ENCODE results near the gene RAD51B. TPM values are rescaled to one million over a fixed set of nuclear protein-coding genes. Genes with fewer than 3 reads are reported as not detected.

Gene RAD51B
- total and polyA plus RNA-seq, 2 of the 13 experiments (the other 11 are each of a cell fraction or from before 2014, with no cell fraction given), result 7.0 to 9.5 TPM

GRCh38 chr14:68147303-68147702 is 327.7 kb downstream of the RAD51B start:
- Histone ChIP-seq H3K4me1 (ENCODE audit: insufficient read depth, low read length) (peaks cover 24% of the 10 kb centered on the region), H3K27ac (ENCODE audit: extremely low read length, insufficient read depth, low read length) (no peak overlapping the region), H3K36me3 (replicated peaks in 1 of 2; ENCODE audit: control insufficient read depth in 1 of 2, insufficient read depth in 2 of 2, low read length in 2 of 2) (no peaks in the 10 kb centered on the region), H3K4me3 (replicated peaks in 1 of 3; ENCODE audit: insufficient read depth in 1 of 3, low read depth in 2 of 3, low read length in 3 of 3) (no peak overlapping the region), H3K4me2 (ENCODE audit: low read depth, low read length) (no peak overlapping the region), H2AFZ (ENCODE audit: low read length) (no peak overlapping the region), H4K20me1 (ENCODE audit: insufficient read depth, low read length) (no peaks in the 10 kb centered on the region), H3K9me3 (ENCODE audit: low read length) (no peaks in the 10 kb centered on the region), H3K27me3 (ENCODE audit: control insufficient read depth in 1 of 2, insufficient read depth in 2 of 2, low read length in 2 of 2) (no peaks in the 10 kb centered on the region), H3K9ac (ENCODE audit: insufficient read depth, low read depth, low read length) (no peak overlapping the region), H3K79me2 (ENCODE audit: insufficient read depth, low read length) (no peaks in the 10 kb centered on the region)
- TF ChIP-seq ZFP1 (CRISPR knock-in tag; IDR thresholded peaks at IDR 0.05) (no peak), MIER3 (CRISPR knock-in tag; IDR thresholded peaks at IDR 0.05; ENCODE audit: borderline replicate concordance) (no peak)
- intact Hi-C loops (cut with micrococcal nuclease; ENCODE audit: unreplicated experiment), result no loop called here
- no peak for DNase-seq (ENCODE audit: low spot score)
- CTCF ChIA-PET (ENCODE audit: low intra/inter-chr PET ratio, low total read pairs), result no interaction called here
- no TSS peak for BruUV-seq (replicated peaks)
- POLR2A ChIA-PET, result no interaction called here
- in situ Hi-C loops (cut with HindIII; ENCODE audit: extremely low pct_ligation_motif_present, low pct_unique_long_range_greater_than_20kb), result no loop called here
- no peak for FAIRE-seq
- no peak for ATAC-seq

- Histone ChIP-seq H3K4me3 (replicated peaks in 1 of 3; ENCODE audit: insufficient read depth in 1 of 3, low read depth in 2 of 3, low read length in 3 of 3) (no peak overlapping the region), H3K9me3 (ENCODE audit: low read length) (no peaks in the 10 kb centered on the region), H3K4me1 (ENCODE audit: insufficient read depth, low read length) (peaks cover 19% of the 10 kb centered on the region), H3K79me2 (ENCODE audit: insufficient read depth, low read length) (no peaks in the 10 kb centered on the region), H3K36me3 (replicated peaks in 1 of 2; ENCODE audit: control insufficient read depth in 1 of 2, insufficient read depth in 2 of 2, low read length in 2 of 2) (no peaks in the 10 kb centered on the region), H3K9ac (ENCODE audit: insufficient read depth, low read depth, low read length) (no peak overlapping the region), H3K27ac (ENCODE audit: extremely low read length, insufficient read depth, low read length) (no peak overlapping the region), H3K4me2 (ENCODE audit: low read depth, low read length) (no peak overlapping the region), H2AFZ (ENCODE audit: low read length) (no peak overlapping the region), H4K20me1 (ENCODE audit: insufficient read depth, low read length) (no peaks in the 10 kb centered on the region), H3K27me3 (ENCODE audit: control insufficient read depth in 1 of 2, insufficient read depth in 2 of 2, low read length in 2 of 2) (no peaks in the 10 kb centered on the region)
- POLR2A ChIA-PET, result no interaction called here
- DNase-seq (ENCODE audit: low spot score) (no peak), FAIRE-seq (no peak), ATAC-seq (no peak)
- WGBS (ENCODE audit: low lambda C conversion rate), result 97% methylated on average over 3 of the region's 3 CpGs
- BruUV-seq (replicated peaks), result no TSS peak
- in situ Hi-C loops (cut with HindIII; ENCODE audit: extremely low pct_ligation_motif_present, low pct_unique_long_range_greater_than_20kb) (no loop called here), intact Hi-C loops (cut with micrococcal nuclease; ENCODE audit: unreplicated experiment) (no loop called here)
- TF ChIP-seq ZNF280B (CRISPR knock-in tag; IDR thresholded peaks at IDR 0.05; ENCODE audit: borderline replicate concordance), result no peak
- TF ChIP-seq, protein P1, sequence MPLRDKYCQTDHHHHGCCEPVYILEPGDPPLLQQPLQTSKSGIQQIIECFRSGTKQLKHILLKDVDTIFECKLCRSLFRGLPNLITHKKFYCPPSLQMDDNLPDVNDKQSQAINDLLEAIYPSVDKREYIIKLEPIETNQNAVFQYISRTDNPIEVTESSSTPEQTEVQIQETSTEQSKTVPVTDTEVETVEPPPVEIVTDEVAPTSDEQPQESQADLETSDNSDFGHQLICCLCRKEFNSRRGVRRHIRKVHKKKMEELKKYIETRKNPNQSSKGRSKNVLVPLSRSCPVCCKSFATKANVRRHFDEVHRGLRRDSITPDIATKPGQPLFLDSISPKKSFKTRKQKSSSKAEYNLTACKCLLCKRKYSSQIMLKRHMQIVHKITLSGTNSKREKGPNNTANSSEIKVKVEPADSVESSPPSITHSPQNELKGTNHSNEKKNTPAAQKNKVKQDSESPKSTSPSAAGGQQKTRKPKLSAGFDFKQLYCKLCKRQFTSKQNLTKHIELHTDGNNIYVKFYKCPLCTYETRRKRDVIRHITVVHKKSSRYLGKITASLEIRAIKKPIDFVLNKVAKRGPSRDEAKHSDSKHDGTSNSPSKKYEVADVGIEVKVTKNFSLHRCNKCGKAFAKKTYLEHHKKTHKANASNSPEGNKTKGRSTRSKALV (CRISPR knock-in tag; IDR thresholded peaks at IDR 0.05), result no peak
- no peak for TF ChIP-seq ZNF383 (CRISPR knock-in tag; IDR thresholded peaks at IDR 0.05; ENCODE audit: borderline replicate concordance)
- no peak for TF ChIP-seq ZBTB8A (CRISPR knock-in tag; IDR thresholded peaks at IDR 0.05; ENCODE audit: borderline replicate concordance, low read depth)
- no peak for TF ChIP-seq STAT5B (CRISPR knock-in tag; IDR thresholded peaks at IDR 0.05)
- no peak for TF ChIP-seq ZFP37 (CRISPR knock-in tag; IDR thresholded peaks at IDR 0.05; ENCODE audit: borderline replicate concordance)
- no peak for TF ChIP-seq CREM (IDR thresholded peaks at IDR 0.05)
- no peak for TF ChIP-seq CREM (CRISPR knock-in tag; IDR thresholded peaks at IDR 0.05)
- TF ChIP-seq ZNF768 (CRISPR knock-in tag; IDR thresholded peaks at IDR 0.05), result no peak
- no peak for TF ChIP-seq MED1 (CRISPR knock-in tag; IDR thresholded peaks at IDR 0.05)
- TF ChIP-seq ERF (CRISPR knock-in tag; IDR thresholded peaks at IDR 0.05), result no peak
- no peak for TF ChIP-seq THAP11 (CRISPR knock-in tag; IDR thresholded peaks at IDR 0.05)
- CTCF ChIA-PET (ENCODE audit: low intra/inter-chr PET ratio, low total read pairs), result no interaction called here
Observed at GRCh38 chr14:68148276-68148675, 328.7 kb downstream of the RAD51B start.

Data from HepG2 (cell line).